K562 (cell line): ENCODE data around the gene HEY2. TPM values are rescaled to one million over a fixed set of nuclear protein-coding genes. Genes with fewer than 3 reads are reported as not detected.

ENCODE experiments used
- ATAC-seq: fragments of 200-7000 bp; cut with Tn5 transposase; 3 replicates; pipeline ENCODE4 v1.9.1; 2020; ENCODE audit warnings: moderate library complexity
- BruUV-seq: library from RNA; stranded (reverse); fragments of 400-500 nt; replicated peaks from 2 replicates; lab custom pipeline; 2021; lab: Mats Ljungman, UMichigan
- CTCF ChIA-PET: fragments of 300-600 bp; formaldehyde crosslinking; extraction: SDS; loops from one replicate; lab custom pipeline; 2021; ENCODE audit warnings: low intra/inter-chr PET ratio; lab: Yijun Ruan, JAX
- POLR2A ChIA-PET: fragments of 300-600, 350-650 bp; sonication (Branson Sonifier 250); formaldehyde crosslinking; extraction: SDS; loops from one replicate; lab custom pipeline; 2021; ENCODE audit warnings: antibody characterized with exemption, inconsistent platforms; lab: Yijun Ruan, JAX
- DNase-seq, 4 experiments: peaks; one replicate each; pipeline versions ENCODE4 v3.0.0 to v3.0.0-alpha.2; 2011 to 2018; ENCODE audit warnings: low spot score in 3 of 4, mixed read lengths in 3 of 4; ENCODE audit errors: extremely low read depth in 1 of 4
- FAIRE-seq: peaks from 2 replicates; lab custom pipeline; 2011; peaks lifted over from hg19 to GRCh38; lab: Jason Lieb, UNC
- H2AFZ ChIP-seq: 2 replicates; pipeline ENCODE4 v1.6.0; 2011; ENCODE audit warnings: low read depth, low read length, control low read depth, inconsistent platforms
- H3K27ac ChIP-seq: fragments of 200-600 bp; 3 replicates; pipeline ENCODE4 v1.8.0; 2011; ENCODE audit warnings: low read depth, mild to moderate bottlenecking, control low read depth, inconsistent platforms, low read length, moderate library complexity, mixed read lengths; ENCODE audit errors: extremely low read depth
- H3K27me3 ChIP-seq, 2 experiments: fragments of 300-600 bp in 1 of 2; 2 replicates in 1 of 2; 3 replicates in 1 of 2; pipeline versions ENCODE4 v1.6.0 to v1.8.0; 2011; ENCODE audit warnings: inconsistent platforms in 2 of 2, low read length in 2 of 2, mild to moderate bottlenecking in 1 of 2, mixed read lengths in 1 of 2, moderate library complexity in 1 of 2; ENCODE audit not compliant: control insufficient read depth in 2 of 2, insufficient read depth in 2 of 2
- H3K36me3 ChIP-seq: fragments of 300-600 bp; 3 replicates; pipeline ENCODE4 v1.8.0; 2011; ENCODE audit warnings: mild to moderate bottlenecking, low read length, inconsistent platforms; ENCODE audit not compliant: control insufficient read depth, insufficient read depth
- H3K4me1 ChIP-seq, 2 experiments: fragments of 200-600 bp in 1 of 2; replicated peaks in 1 of 2; 2 replicates in 1 of 2; 3 replicates in 1 of 2; pipeline versions ENCODE4 v1.5.1 to v1.8.0; 2011; ENCODE audit warnings: inconsistent platforms in 2 of 2, low read length in 2 of 2, mild to moderate bottlenecking in 1 of 2, mixed read lengths in 1 of 2, moderate library complexity in 1 of 2; ENCODE audit not compliant: control insufficient read depth in 2 of 2, insufficient read depth in 2 of 2
- H3K4me2 ChIP-seq: 2 replicates; pipeline ENCODE4 v1.6.1; 2011; ENCODE audit warnings: low read length, control low read depth, inconsistent platforms, mixed read lengths; ENCODE audit not compliant: insufficient read depth
- H3K4me3 ChIP-seq: fragments of 200-600 bp; sonication (generic), shearing (Covaris generic); 2 replicates; pipeline ENCODE4 v1.5.1; 2016; ENCODE audit warnings: control low read depth, inconsistent platforms
- H3K79me2 ChIP-seq: fragments of 200-600 bp; 3 replicates; pipeline ENCODE4 v1.8.0; 2011; ENCODE audit warnings: low read length, inconsistent platforms; ENCODE audit not compliant: control insufficient read depth, insufficient read depth
- H3K9ac ChIP-seq, 2 experiments: 2 replicates each; pipeline versions ENCODE4 v1.6.0 to v1.6.1; 2011; ENCODE audit warnings: low read depth in 2 of 2, low read length in 2 of 2, control low read depth in 1 of 2, inconsistent platforms in 1 of 2, mild to moderate bottlenecking in 1 of 2, mixed read lengths in 1 of 2; ENCODE audit not compliant: insufficient read depth in 1 of 2
- H3K9me1 ChIP-seq: one replicate; pipeline ENCODE4 v1.6.0; 2011; ENCODE audit warnings: inconsistent platforms, mild to moderate bottlenecking, low read length, moderate library complexity; ENCODE audit not compliant: control insufficient read depth, insufficient read depth
- H3K9me3 ChIP-seq: replicated peaks from 2 replicates; pipeline ENCODE4 v1.5.1; 2011; ENCODE audit warnings: low read depth, low read length, inconsistent platforms; ENCODE audit not compliant: control insufficient read depth, insufficient read depth
- H4K20me1 ChIP-seq: replicated peaks from 2 replicates; pipeline ENCODE4 v1.6.1; 2011; ENCODE audit warnings: low read length, inconsistent platforms, mixed read lengths; ENCODE audit not compliant: control insufficient read depth, insufficient read depth
- CBX3 ChIP-seq, 2 experiments: IDR thresholded peaks; 1 replicate in 1 of 2; 2 replicates in 1 of 2; pipeline ENCODE4 v1.6.1; 2012; ENCODE audit warnings: inconsistent platforms in 2 of 2, low read length in 2 of 2, borderline replicate concordance in 1 of 2, control low read depth in 1 of 2
- ESRRA ChIP-seq: fragments of 450-650 bp; IDR thresholded peaks from 2 replicates; pipeline ENCODE4 v1.6.1; 2014; ENCODE audit warnings: low read depth, mild to moderate bottlenecking, moderate library complexity, borderline replicate concordance
- GABPA ChIP-seq: fragments of 200-800 bp; sonication (Bioruptor generic); conservative IDR thresholded peaks from 2 replicates; pipeline ENCODE4 v1.6.1; 2016; ENCODE audit warnings: low read depth, missing genetic modification characterization, missing compliant biosample characterization
- HDAC3 ChIP-seq: fragments of 450-650 bp; IDR thresholded peaks from 2 replicates; pipeline ENCODE4 v1.6.1; 2018; ENCODE audit warnings: borderline replicate concordance, mild to moderate bottlenecking, moderate library complexity; ENCODE audit not compliant: partially characterized antibody
- HDAC8 ChIP-seq: fragments of 450-650 bp; IDR thresholded peaks from 2 replicates; pipeline ENCODE4 v1.6.1; 2016; ENCODE audit warnings: mild to moderate bottlenecking, missing genetic modification characterization, moderate library complexity, missing compliant biosample characterization
- MBD2 ChIP-seq: sonication (generic); IDR thresholded peaks from 2 replicates; pipeline ENCODE4 v1.6.1; 2016; ENCODE audit warnings: low read depth, borderline replicate concordance
- RFX1 ChIP-seq: fragments of 450-650 bp; IDR thresholded peaks from 2 replicates; pipeline ENCODE4 v1.6.1; 2016; ENCODE audit warnings: mild to moderate bottlenecking, moderate library complexity
- ZNF3 ChIP-seq: fragments of 250-450 bp; sonication (Bioruptor Pico); IDR thresholded peaks from 2 replicates; pipeline ENCODE4 v1.5.0; 2021; ENCODE audit warnings: mild to moderate bottlenecking, moderate library complexity
- WGBS: fragments of 100-300 bp; shearing (Covaris generic); methylation state at CpG from one replicate; pipeline ENCODE4 v1.1.6; 2016; ENCODE audit warnings: low coverage, mixed read lengths; ENCODE audit not compliant: insufficient coverage; ENCODE audit errors: missing lambda C conversion rate; 5-methylcytosine and 5-hydroxymethylcytosine counted together
- in situ Hi-C: fragments of 300-500 bp; cut with MboI; formaldehyde crosslinking; loops from 4 replicates; pipeline ENCODE4 v1.15.0; 2018; ENCODE audit warnings: inconsistent platforms, mixed read lengths
- intact Hi-C: fragments of 100-400 bp; cut with micrococcal nuclease; formaldehyde crosslinking; loops from 2 replicates; pipeline ENCODE4 v1.14.2; 2022
- polyA plus RNA-seq, 8 experiments: library from polyadenylated mRNA; depleted of rRNA in 4 of 8; stranded (reverse) in 5 of 8; unstranded in 3 of 8; fragments of >200 nt; fragmentation: Nextera tagmentation in 2 of 8; fragmentation: Illumina TruSeq in 1 of 8; extraction: Ambion mirVana in 2 of 8; extraction: Trizol in 1 of 8; gene quantifications; 2 replicates each; pipeline versions ENCODE4 v1.2.1 to v1.2.3, GENCODE V29; 2011 to 2014; ENCODE audit warnings: inconsistent platforms in 1 of 8, missing spikeins in 1 of 8
- total RNA-seq, 7 experiments: library from RNA; depleted of rRNA in 6 of 7; stranded (reverse); fragments of >200 nt in 6 of 7; fragmentation: Illumina TruSeq in 2 of 7; extraction: Trizol in 2 of 7; gene quantifications; 2 replicates each; pipeline versions ENCODE4 v1.2.1 to v1.2.3, GENCODE V29; 2011 to 2021; ENCODE audit warnings: low replicate concordance in 1 of 7

The HEY2 gene
- total and polyA plus RNA-seq, 9 of the 15 experiments (the other 6 are each of a cell fraction or from before 2014, with no cell fraction given): 0.03 to 0.07 (median 0.06) TPM; not detected in 5

- in situ Hi-C loops: no loop called here
- H3K9me1 ChIP-seq: no peaks in the 10 kb centered on the region
- peaks cover 0 to 3% of the 10 kb centered on the region in 2 experiments; a peak in 2 of 5 replicates for H3K27me3 ChIP-seq
- H3K4me3 ChIP-seq: no peak overlapping the region
- no TSS peak for BruUV-seq
- DNase-seq (no peak), ATAC-seq (no peak)
- ChIA-PET POLR2A (no interaction called here), CTCF (no interaction called here)
- H3K4me1 ChIP-seq: no peaks in the 10 kb centered on the region
- TF ChIP-seq ZNF3 (CRISPR knock-in tag) (no peak), ESRRA (no peak), MBD2 (no peak), HDAC8 (tag) (no peak), RFX1 (no peak), HDAC3 (no peak), CBX3 (IDR thresholded peaks at IDR 0.05; ENCODE audit: borderline replicate concordance in 1 of 2, low read length in 2 of 2) (0 out of 3 replicates have a peak, but pooled peaks of 1 of the 2 experiments have one; percentile 19), GABPA (tag) (no peak)
- TF ChIP-seq, all 486 proteins: peak for 1
- WGBS: 0% methylated on average over 4 of the region's 4 CpGs
- H3K4me2 ChIP-seq: no peak overlapping the region
- H3K27ac ChIP-seq: no peak overlapping the region
- intact Hi-C loops: no loop called here
- no peaks in the 10 kb centered on the region for H3K9me3 ChIP-seq
- H2AFZ ChIP-seq: no peak overlapping the region
- H3K79me2 ChIP-seq: no peaks in the 10 kb centered on the region
- no peak for FAIRE-seq
- no peaks in the 10 kb centered on the region for H3K36me3 ChIP-seq
- no peak overlapping the region for H3K9ac ChIP-seq
- no peaks in the 10 kb centered on the region for H4K20me1 ChIP-seq
These were observed 38.3 kb upstream of the HEY2 start for GRCh38 chr6:125711013-125711675.
